Islet of Langerhans (tissue), 1 donor: ENCODE results near the gene RCAN1.

Experiments
- FAIRE-seq: peaks from one replicate; lab custom pipeline; 2011; peaks lifted over from hg19 to GRCh38; lab: Jason Lieb, UNC

RCAN1 gene

GRCh38 chr21:34614628-34615486 lies at the start of gene RCAN1:
RCAN1 (minus strand) TSS chr21:34615113; CDS start chr21:34615011, 102 bp downstream.
- FAIRE-seq: peak; percentile 91

DNA sequence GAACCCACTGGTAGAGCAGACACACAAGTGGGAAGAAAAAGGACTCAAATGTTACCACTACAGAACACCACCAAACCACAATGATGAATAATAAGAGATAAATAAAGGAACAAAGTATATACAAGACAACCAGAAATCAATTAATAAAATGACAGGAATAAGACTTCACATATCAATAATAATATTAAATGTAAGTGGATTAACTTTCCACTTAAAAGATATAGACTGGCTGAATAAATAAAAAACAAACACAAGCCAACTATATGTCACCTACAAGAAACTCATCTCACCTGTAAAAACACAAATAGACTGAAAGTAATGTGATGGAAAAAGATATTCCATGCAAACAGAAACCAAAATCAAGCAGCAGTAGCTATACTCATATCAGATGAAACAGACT lies 46.9 kb upstream of the RCAN1 start:
- no peak for FAIRE-seq

DNA sequence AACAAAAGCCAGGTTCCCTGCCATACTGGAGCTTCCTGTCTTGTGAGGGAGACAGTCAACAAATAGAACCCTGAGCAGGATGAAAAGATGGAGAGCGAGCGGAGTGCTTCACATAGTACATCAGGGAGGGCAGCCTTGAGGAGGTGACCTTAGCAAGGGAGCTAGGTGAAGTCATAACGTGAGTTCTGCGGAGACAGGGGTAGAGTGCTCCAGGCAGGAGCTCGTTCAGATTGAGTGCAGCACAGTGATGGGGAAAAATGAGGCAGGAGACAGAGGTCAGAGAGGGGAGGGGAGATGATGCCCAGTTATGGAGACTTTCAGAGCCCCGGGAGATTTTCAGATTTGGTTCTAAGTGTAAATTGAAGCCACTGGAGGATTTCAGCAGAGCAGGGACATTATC lies 38.6 kb upstream of the RCAN1 start:
- FAIRE-seq: no peak

DNA sequence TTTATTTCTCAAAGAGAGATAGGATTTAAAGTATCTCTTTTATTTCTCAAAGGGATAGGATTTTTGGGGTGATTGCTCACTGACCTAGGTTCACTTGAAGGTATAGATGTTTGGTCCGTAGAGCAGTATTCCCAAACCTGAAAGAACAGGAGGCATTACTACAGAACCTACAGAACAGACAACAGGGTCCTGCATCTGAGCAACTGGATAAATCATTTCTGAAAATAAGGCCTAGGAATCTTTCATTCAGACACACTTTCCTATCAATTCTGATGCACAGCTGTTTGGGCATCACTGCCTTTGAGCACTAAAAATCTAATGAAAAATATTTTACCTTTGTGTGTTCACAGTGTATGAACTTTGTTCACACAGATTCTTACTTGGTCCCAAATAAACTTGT lies 36.7 kb upstream of the RCAN1 start:
- FAIRE-seq: no peak

GRCh38 chr21:34650861-34651431 lies 36.0 kb upstream of the RCAN1 start:
- FAIRE-seq: no peak

DNA sequence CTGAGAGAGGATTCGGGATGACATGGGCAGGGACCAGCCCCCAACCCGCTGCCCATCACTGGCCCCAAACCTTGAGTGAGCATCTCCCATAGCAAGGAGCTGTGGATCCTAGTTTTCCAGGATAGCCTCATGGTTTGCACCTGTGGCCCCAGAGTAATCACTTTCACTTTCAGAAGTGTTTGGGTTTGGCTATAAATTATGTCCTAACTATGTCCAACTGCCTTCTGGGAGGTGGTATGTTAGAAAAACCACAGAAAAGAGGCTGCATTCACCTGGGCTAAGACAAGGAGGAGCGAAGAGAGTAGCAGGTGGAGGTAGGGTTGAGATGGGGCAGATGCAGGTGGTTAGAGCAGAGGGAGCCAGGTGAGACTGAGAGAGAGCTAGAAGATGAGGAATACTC lies 34.5 kb upstream of the RCAN1 start:
- no peak for FAIRE-seq

DNA sequence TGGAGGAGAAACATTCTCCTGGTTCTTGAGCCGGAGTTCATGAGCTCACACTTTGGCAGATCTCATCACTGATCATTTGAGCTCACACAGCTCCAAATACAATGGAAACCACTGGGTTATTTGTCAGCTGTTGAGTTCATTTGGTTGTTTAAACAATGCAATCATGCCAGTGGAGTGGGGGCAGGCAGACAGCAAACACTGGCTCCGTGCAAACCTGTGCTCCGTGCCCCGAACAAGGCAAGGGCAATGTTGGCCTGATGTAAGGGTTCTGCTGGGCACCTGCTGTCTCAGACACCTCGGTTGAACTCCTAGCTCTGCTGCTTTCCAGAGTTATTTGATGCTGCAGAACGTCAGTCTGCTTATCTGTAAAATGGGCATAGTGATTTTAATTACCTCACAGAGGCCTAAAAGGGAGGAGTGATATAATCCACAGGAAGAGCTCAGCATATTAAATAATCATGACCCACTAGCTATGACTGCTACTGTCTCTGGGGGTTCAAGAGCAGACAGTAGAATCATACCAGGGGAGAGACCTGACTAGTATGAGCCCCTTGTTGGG lies 33.9 kb upstream of the RCAN1 start:
- no peak for FAIRE-seq

DNA sequence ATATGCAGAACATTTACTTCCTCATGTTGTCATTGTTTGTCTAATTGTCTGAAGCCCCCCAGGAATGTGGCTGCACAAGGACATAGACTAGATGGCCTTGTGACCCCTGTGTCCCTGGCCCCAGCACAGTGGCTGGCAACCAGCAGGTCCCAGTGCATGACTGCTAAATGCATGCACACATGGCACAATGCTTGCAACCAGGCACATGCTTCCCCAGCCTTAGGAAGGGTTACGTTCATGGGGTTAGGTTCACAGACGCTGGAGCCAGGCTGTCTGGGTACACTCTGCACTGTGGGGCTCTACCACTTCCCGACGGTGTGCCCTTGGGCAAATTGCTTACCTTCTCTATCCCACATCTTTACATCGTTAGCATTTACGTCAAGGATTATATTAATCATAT lies 32.6 kb upstream of the RCAN1 start:
- no peak for FAIRE-seq

GRCh38 chr21:34644825-34645224 lies 29.9 kb upstream of the RCAN1 start:
- FAIRE-seq: no peak

DNA sequence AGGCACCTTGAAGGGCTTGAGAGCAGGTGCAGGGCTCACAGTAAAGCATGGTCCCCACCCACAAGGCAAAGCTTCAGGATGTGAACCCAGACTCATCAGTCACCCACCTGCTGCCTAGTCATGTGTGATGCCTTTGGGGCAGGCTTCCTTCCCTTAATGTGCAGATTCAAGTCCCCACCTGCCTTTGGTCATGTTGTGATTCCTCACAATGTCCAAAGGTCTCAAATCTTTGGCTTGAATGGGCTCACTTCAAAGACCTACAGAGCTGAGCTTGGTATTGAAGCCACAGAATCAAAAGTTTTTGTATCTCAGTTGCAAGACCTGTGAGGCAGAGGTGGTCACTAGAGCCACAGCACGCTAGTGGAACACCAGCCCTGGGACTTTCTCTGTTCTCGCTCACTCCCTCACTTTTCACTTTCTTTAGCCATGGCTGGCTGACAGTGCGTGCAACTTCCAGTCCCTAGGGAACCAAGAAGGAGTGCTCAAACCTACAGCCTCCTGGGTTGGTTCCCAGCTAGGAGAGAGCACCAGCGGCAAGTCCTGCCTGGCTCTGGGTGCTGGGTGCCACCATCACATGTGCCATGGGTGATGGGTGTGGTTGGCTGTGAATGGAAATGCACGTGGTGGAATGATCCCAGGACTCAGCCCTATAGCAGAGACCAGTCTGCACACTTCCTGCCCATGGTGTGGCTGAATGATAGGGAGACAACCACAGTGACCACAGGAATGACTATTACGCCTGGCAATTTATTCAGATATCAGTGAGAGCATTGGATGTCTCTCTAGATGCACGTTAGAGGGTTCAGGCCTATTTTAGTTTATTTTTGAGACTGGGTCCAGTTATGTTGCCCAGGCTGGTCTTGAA lies 27.5 kb upstream of the RCAN1 start:
- FAIRE-seq: no peak

- FAIRE-seq: no peak
These were observed 25.9 kb upstream of the RCAN1 start for GRCh38 chr21:34640858-34641257.

GRCh38 chr21:34639882-34640788 lies 25.2 kb upstream of the RCAN1 start:
- no peak for FAIRE-seq

DNA sequence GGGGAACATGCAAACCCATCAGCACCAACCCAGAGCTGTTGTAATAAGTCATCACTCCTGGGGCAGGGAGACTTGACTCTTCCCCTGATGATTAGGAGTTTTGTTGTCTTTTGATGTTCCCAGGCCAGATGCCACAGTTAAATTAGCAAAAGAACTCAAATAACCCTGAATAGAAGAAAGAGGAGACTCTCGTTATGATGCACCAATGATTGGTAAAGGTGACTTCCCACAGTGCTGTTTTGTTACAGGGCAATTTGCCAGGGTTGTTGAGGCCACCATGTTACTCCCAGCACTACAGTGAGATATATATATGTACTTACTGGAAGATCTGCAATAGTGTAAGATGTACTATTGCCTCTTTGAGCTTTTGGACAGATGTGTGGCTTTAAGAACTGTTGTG lies 24.3 kb upstream of the RCAN1 start:
- FAIRE-seq: no peak

DNA sequence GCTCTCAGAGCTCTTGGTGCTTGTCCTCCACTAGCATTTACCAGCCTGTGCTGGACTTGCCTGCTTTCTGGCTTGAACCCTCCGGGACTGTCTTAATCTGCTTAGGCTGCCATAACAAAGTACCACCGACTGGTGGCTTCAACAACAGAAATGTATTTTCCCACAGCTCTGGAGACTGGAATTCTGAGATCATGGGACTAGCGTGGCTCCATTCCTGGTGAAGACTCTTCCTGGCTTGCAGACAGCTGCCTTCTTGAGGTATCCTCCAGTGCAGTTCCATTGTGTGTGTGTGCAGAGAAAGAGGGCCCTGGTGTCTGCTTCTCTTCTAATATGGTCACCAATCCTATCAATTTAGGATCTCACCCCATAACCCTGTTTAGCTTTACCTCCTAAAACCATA lies 22.0 kb upstream of the RCAN1 start:
- FAIRE-seq: no peak

DNA sequence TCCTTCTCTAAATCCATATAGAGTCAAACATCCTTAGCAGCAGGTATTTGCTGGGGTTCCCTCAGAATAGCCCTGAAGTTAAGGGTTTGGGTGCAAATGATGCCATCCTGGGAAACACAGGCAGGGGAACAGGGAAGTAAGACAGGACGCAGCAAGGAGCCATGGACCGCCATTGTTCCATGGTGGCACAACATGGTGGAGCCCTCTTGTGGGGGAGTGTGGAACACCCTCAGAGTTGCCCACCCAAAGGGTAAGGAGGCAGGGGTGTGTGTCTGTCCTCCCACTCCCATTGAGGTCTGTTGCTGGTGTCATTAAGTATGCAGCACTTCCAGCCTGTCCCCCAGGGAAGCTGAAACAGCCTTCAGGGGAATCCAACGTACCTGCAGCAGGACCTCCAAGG lies 20.4 kb upstream of the RCAN1 start:
- no peak for FAIRE-seq

GRCh38 chr21:34632498-34632897 lies 17.6 kb upstream of the RCAN1 start:
- no peak for FAIRE-seq

DNA sequence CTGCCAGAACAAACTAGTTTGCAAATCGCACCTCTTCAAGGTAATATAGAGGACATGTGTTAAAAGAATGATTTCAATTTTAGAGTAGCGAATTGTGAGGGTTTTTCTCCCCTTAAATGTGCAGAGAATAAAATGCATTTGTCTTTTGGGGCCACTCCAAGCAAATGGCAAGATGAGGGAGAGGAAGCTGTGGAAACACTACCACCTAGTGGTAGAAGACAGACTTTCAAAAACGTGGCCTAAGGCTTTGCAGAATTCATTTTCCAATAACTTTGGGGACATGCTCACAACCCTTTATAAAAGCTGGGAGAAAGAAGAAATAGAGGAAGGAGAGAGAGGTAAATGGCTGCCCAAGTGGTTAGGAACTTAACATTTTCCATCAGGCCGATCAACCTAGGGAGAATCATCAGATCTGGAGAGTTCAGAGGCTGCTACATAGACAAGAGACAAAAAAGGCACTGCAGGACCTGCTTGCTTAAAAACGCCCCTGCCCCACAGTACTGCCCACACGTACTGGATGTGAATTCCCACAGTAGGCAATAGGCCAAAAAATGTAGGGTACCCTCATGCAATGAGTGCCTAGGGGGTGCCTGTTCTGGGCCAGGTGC lies 15.7 kb upstream of the RCAN1 start:
- FAIRE-seq: peak; percentile 68

DNA sequence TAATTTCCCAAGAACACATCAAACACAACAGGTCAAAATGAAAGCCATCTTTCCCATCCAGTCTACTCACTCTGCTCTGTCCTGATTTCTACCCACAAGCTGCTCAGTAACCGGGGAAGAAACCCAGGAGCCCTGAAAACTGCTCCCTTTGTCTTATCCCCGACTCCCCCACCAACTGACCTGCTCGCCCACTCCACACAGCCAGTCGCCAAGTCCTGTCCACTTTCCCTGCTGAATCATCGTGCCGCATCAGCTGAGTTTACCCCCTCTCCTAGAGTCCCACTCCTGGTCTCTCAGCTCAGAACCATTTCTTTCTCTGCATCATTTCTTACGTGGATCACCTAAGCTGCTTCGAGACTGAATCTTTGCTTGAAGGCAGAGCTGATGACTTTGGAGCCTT lies 11.2 kb upstream of the RCAN1 start:
- FAIRE-seq: no peak

DNA sequence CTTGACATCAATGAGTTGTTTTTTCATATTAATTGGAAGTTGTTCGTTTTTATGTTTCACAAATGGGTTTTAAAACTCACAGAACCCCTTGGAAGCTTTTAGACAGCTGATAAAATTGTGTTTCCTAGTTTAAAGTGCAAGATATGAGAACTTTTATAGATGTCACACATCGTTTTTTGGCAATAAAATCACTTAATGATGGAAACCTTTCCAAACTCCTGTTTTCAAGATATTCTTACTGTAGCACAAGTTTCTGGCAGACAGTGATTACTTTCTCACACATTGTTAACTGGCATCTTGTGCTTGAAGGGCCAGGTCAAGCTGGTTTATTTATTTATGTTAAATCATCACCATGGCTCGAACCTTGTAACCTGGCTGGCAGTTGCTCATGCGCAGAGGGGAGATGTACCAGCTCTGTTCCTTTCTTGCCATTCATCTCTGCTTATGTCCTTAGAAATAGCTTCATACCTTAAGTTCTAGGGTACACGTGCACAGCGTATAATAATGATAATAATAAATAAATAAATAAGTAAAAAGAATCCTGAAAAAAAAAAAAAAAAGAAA lies 10.2 kb upstream of the RCAN1 start:
- no peak for FAIRE-seq

DNA sequence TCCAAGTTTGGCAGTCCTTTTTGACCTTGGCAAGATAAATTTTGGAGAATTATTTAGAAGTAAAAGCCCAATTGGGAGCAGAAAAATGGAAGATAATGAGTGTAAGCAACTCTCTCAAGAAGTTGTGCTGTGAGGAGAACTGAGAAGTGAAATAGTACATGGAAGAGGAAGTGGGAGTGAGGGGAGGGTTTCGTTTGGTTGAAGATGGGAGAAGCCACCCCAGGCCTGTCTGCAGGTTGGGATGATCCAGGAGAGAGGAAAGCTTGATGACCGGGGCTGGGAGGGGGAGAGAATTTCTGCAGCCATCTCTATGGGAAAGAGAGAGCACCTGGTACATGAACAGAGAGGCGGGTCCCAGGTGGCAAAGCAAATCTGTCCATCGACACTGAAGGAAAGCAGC lies 8.6 kb upstream of the RCAN1 start:
- no peak for FAIRE-seq
